Mucosa of rectum (tissue), 2 donors: ENCODE measurements around the gene SDK1.

Source experiments
- H3K27ac ChIP-seq, 2 donors: one replicate each; pipeline ENCODE4 v1.7.0; 2013; ENCODE audit warnings: inconsistent platforms in 2 of 2, low read depth in 2 of 2, low read length in 2 of 2
- H3K27me3 ChIP-seq, 2 donors: one replicate each; pipeline ENCODE4 v1.7.0; 2013; ENCODE audit warnings: low read length in 2 of 2; ENCODE audit not compliant: control insufficient read depth in 2 of 2, insufficient read depth in 2 of 2
- H3K36me3 ChIP-seq, 2 donors: one replicate each; pipeline ENCODE4 v1.7.0; 2013; ENCODE audit warnings: low read length in 2 of 2; ENCODE audit not compliant: control insufficient read depth in 2 of 2, insufficient read depth in 2 of 2
- H3K4me1 ChIP-seq, 2 donors: one replicate each; pipeline ENCODE4 v1.7.0; 2013; ENCODE audit warnings: low read length in 2 of 2, mild to moderate bottlenecking in 1 of 2; ENCODE audit not compliant: control insufficient read depth in 2 of 2, insufficient read depth in 2 of 2
- H3K4me3 ChIP-seq, 2 donors: one replicate each; pipeline ENCODE4 v1.7.0; 2013; ENCODE audit warnings: low read length in 2 of 2
- H3K9ac ChIP-seq, 2 donors: one replicate each; pipeline ENCODE4 v1.7.0; 2013; ENCODE audit warnings: low read length in 2 of 2, low read depth in 1 of 2, mild to moderate bottlenecking in 1 of 2
- H3K9me3 ChIP-seq, 2 donors: one replicate each; pipeline ENCODE4 v1.7.0; 2013; ENCODE audit warnings: low read length in 2 of 2; ENCODE audit not compliant: control insufficient read depth in 2 of 2
- donor health status: healthy.
- donor health status: Normal muscosa, but diverticular disease.

The SDK1 gene

GRCh38 chr7:3451701-3452100 lies 150.6 kb downstream of the SDK1 start:
- H3K27me3 ChIP-seq = no peaks in the 10 kb centered on the region
- H3K4me3 ChIP-seq = no peak overlapping the region
- H3K36me3 ChIP-seq = no peaks in the 10 kb centered on the region
- H3K9me3 ChIP-seq = no peaks in the 10 kb centered on the region
- no peaks in the 10 kb centered on the region for H3K4me1 ChIP-seq
- no peak overlapping the region for H3K27ac ChIP-seq
- no peak overlapping the region for H3K9ac ChIP-seq

DNA sequence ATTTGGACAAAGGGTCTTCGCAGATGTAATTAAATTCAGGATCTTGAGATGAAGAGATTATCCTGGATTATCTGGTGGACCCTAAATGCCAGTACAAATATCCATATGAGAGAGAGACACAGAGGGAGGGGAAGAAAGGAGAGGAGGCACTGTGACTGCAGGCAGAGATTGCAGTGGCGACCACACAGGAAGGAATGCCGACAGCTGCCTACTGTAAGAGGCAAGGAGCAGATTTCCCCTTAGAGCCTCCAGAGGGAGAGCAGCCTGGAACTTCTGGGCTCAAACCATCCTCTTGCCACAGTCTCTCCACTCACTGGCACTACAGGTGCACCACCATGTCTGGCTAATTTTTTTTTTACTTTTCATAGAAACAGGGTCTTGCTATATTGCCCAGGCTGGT lies 152.3 kb downstream of the SDK1 start:
- Histone ChIP-seq H3K27me3 (no peaks in the 10 kb centered on the region), H3K27ac (no peak overlapping the region), H3K4me3 (no peak overlapping the region), H3K9me3 (no peaks in the 10 kb centered on the region), H3K36me3 (no peaks in the 10 kb centered on the region), H3K4me1 (no peaks in the 10 kb centered on the region), H3K9ac (no peak overlapping the region)

- H3K27ac ChIP-seq = no peak overlapping the region
- no peak overlapping the region for H3K9ac ChIP-seq
- H3K27me3 ChIP-seq = no peaks in the 10 kb centered on the region
- no peak overlapping the region for H3K4me3 ChIP-seq
- no peaks in the 10 kb centered on the region for H3K36me3 ChIP-seq
- no peaks in the 10 kb centered on the region for H3K9me3 ChIP-seq
- no peaks in the 10 kb centered on the region for H3K4me1 ChIP-seq
Observed at GRCh38 chr7:3455806-3456595, 154.9 kb downstream of the SDK1 start.

DNA sequence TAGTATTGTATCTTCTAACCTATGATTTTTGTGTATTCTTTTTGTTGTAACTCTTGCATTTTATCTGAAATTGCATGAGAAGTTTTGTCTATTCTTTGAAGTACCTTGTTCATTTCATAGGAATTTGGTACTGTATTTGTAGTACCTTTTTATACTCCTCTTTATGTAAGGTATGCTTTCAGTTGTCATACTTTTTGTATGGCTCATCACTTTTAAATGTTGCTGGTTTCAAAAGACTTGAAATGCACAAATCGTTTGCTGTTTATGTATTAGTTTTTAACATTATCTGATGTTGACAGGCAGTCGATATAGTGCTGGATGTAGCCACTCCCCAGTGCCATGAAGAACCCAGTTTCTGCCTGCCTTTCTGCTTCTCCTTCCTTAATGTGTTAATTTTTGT lies 158.1 kb downstream of the SDK1 start:
- Histone ChIP-seq H3K9ac (no peak overlapping the region), H3K36me3 (no peaks in the 10 kb centered on the region), H3K27ac (no peak overlapping the region), H3K4me1 (no peaks in the 10 kb centered on the region), H3K4me3 (no peak overlapping the region), H3K27me3 (no peaks in the 10 kb centered on the region), H3K9me3 (no peaks in the 10 kb centered on the region)

- H3K27ac ChIP-seq = no peak overlapping the region
- H3K4me1 ChIP-seq = no peaks in the 10 kb centered on the region
- H3K4me3 ChIP-seq = no peak overlapping the region
- no peaks in the 10 kb centered on the region for H3K36me3 ChIP-seq
- H3K9ac ChIP-seq = no peak overlapping the region
- H3K27me3 ChIP-seq = no peaks in the 10 kb centered on the region
- H3K9me3 ChIP-seq = no peaks in the 10 kb centered on the region
Observed at GRCh38 chr7:3461923-3462322, 160.9 kb downstream of the SDK1 start.

- Histone ChIP-seq H3K27me3 (no peaks in the 10 kb centered on the region), H3K36me3 (no peaks in the 10 kb centered on the region), H3K4me3 (no peak overlapping the region), H3K9ac (no peak overlapping the region), H3K4me1 (no peaks in the 10 kb centered on the region), H3K9me3 (no peaks in the 10 kb centered on the region), H3K27ac (no peak overlapping the region)
Observed at GRCh38 chr7:3463696-3464095, 162.6 kb downstream of the SDK1 start.

- Histone ChIP-seq H3K27ac (no peak overlapping the region), H3K4me1 (no peaks in the 10 kb centered on the region), H3K9ac (no peak overlapping the region), H3K4me3 (no peak overlapping the region), H3K36me3 (no peaks in the 10 kb centered on the region), H3K9me3 (no peaks in the 10 kb centered on the region), H3K27me3 (no peaks in the 10 kb centered on the region)
Observed at GRCh38 chr7:3464900-3465622, 164.0 kb downstream of the SDK1 start.

DNA sequence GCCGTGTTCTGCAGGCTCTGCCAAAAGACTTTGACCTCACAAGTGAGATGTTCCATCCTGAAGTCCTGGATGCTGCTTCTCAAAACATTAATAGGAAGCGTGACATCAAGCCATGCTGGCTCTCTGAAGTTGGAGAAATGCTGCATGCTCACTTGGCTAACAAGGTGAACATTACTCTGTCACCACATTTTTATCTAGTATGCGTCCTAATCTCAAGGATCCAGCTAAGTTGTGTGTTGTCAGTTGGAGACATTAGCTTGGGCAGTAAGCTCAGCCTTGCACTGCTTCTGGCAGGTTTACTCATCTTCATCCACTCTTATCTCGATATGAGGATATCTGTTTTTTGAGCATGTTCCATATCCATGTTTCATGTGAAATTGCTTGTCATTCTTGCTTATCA lies 165.2 kb downstream of the SDK1 start:
- no peaks in the 10 kb centered on the region for H3K4me1 ChIP-seq
- H3K36me3 ChIP-seq = no peaks in the 10 kb centered on the region
- no peak overlapping the region for H3K27ac ChIP-seq
- no peak overlapping the region for H3K9ac ChIP-seq
- no peak overlapping the region for H3K4me3 ChIP-seq
- no peaks in the 10 kb centered on the region for H3K9me3 ChIP-seq
- H3K27me3 ChIP-seq = no peaks in the 10 kb centered on the region

DNA sequence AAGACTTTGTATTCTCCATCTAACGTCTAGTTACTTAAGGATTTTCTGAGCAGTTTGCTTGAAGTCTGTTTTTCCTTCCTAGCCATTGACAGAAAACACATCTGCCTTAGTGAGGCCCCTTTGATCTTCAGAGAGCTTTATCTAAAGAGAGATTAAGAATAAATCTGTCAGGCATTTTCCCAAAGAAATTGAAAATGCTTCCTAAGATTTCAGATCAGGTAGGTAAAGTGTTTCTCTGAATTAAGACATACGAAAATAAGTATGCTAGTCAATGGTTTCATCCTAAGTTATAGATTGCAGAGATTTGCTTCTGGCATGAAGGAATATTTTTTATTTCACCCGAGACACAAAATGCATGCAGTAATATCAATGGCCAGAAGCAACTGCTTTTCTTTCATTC lies 168.6 kb downstream of the SDK1 start:
- no peak overlapping the region for H3K4me3 ChIP-seq
- H3K36me3 ChIP-seq = no peaks in the 10 kb centered on the region
- H3K27me3 ChIP-seq = no peaks in the 10 kb centered on the region
- no peak overlapping the region for H3K27ac ChIP-seq
- H3K9me3 ChIP-seq = no peaks in the 10 kb centered on the region
- no peak overlapping the region for H3K9ac ChIP-seq
- H3K4me1 ChIP-seq = no peaks in the 10 kb centered on the region

- H3K4me1 ChIP-seq = no peaks in the 10 kb centered on the region
- H3K9me3 ChIP-seq = no peaks in the 10 kb centered on the region
- no peak overlapping the region for H3K27ac ChIP-seq
- no peaks in the 10 kb centered on the region for H3K36me3 ChIP-seq
- H3K9ac ChIP-seq = no peak overlapping the region
- no peak overlapping the region for H3K4me3 ChIP-seq
- peaks cover 0 to 1% of the 10 kb centered on the region in 2 donors for H3K27me3 ChIP-seq
Observed at GRCh38 chr7:3480197-3480596, 179.1 kb downstream of the SDK1 start.
